Activated T-helper 1 cell treated with Interleukin-2 at 50 U/mL for 16 hours (primary cell): Measurements from ENCODE around the gene TMEM109.
"Not testable (repeated sequence)": the region's sequence is repeated elsewhere in the genome, so short reads cannot be mapped to it uniquely, and the experiment has no call there.

ENCODE experiments used
- DNase-seq: peaks from one replicate; pipeline ENCODE4 v3.0.0-alpha.2; 2020; ENCODE audit warnings: low read depth

TMEM109 gene

DNA sequence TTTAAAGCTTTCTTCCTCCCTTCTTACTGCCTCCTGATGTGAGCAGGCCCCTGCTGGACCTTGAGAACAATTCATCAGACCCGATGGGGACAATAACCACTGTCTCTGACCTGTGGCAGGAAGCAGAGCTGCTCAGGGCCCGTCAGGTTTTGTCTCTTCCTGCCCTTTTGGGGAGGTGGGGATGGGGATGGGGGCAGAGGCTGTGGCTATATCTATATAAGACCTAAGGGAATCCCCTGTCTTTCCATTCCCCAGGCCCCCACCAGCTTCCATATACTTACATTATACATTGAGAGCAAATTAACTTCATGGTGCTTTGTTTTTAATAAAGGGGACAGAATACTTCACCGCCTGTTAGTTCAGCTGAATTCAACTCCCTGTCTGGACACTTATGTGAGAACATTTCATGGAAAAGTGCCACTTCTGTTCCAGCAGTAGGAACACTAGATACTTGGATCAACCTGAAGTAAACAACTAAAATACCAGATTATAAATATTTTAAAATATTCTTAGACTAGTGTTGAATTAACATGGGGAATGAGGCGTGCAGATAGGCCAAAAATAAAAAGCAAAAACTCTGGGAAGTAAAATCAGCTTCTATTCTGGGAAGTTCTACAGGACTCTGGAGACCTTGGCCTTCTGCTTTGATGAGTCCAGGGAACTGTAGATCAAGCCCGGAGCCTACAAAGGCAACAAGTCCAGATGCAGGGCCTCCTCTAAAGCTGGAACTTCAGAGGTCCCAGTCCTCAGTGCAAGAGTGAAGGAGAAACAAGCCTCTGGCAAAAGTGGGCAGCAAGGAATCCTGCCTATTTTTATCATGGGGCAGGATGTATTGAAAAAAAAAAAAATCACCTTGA, 35.5 kb upstream of the TMEM109 start:
- DNase-seq: no peak

GRCh38 chr11:60879104-60879503, 34.9 kb upstream of the TMEM109 start:
- DNase-seq: no peak

- DNase-seq: no peak
These were observed 33.9 kb upstream of the TMEM109 start for GRCh38 chr11:60879971-60880588.

GRCh38 chr11:60880643-60881282, 33.2 kb upstream of the TMEM109 start:
- no peak for DNase-seq

- no peak for DNase-seq
These were observed 26.4 kb upstream of the TMEM109 start for GRCh38 chr11:60887556-60887955.

GRCh38 chr11:60889869-60890311, 24.1 kb upstream of the TMEM109 start:
- no peak for DNase-seq

- DNase-seq: no peak
These were observed 23.3 kb upstream of the TMEM109 start for GRCh38 chr11:60890696-60891095.

DNA sequence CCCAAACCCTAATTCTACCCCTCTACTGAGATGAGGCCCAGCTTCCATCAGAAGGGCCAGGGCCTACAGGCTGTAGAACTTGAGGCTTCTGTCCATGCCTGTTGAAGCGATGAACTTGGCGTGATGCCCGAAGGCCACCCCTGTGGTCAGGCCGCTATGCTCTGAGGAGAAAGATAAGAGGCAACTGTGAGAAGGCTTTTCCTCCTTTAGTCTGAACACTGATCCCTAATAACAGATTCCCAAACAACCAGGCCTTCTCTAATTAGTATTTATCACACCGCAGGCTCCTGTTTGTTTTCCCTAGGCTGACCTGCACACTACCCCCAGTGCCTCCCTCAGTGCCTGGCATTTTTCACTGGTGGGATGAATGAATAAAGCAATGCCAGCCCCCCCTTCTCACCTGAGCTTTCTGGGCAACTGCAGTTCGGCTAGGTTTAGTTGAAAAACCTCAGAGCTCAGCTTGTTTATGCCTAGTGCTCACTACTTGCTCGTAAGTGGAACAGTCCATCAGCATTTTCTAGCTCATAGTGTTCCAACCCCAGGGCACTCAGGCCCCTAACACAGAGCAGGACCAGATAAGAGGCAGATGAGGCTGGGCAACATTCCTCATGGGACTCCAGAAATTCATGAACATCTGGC, 22.7 kb upstream of the TMEM109 start:
- no peak for DNase-seq

- no peak for DNase-seq
These were observed 18.3 kb upstream of the TMEM109 start for GRCh38 chr11:60895687-60896086.

- no peak for DNase-seq
These were observed 16.5 kb upstream of the TMEM109 start for GRCh38 chr11:60897496-60897895.

DNA sequence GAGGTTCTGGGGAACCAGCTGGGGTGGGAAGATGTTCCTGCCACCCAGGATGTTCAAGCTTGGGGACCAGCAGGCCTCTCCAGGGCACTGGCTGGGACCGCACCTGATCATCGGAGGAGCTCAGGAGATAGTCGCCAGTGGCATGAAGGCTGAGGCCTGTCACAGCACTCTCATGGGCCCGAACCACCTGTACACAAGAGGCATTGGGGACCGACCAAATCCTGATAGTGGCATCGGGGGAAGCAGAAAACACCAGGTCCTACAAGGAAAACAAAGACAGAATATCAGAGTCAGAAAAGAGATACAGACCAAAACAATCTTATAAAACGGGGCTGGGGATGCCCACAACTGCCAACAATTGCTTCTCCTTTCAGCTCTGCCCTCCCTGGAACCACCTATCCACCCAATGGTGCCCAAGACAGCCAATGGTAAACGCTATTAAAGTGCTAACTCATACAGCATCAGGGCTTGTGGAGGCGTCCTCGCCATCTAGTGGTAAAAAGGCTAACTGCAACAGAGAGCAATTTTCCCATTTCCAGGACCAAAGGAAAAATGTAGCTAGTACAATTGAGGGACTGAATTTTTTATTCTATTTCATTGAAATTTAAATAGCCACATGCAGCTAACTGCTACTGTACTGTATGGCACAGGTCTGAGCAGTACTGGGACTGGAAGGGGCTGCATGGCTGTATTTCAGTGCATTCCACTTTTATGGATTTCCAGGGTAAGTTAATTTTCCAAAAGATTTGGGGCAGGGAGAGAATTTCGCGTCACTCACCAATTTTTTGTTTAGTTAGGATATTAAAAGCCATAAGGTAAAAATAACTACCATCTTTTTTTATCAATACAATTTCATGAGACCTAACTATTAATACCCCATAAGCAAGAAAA, 14.7 kb upstream of the TMEM109 start:
- DNase-seq: no peak

- no peak for DNase-seq
These were observed 14.0 kb upstream of the TMEM109 start for GRCh38 chr11:60899977-60900376.

GRCh38 chr11:60900673-60901404, 13.1 kb upstream of the TMEM109 start:
- DNase-seq: no peak

DNA sequence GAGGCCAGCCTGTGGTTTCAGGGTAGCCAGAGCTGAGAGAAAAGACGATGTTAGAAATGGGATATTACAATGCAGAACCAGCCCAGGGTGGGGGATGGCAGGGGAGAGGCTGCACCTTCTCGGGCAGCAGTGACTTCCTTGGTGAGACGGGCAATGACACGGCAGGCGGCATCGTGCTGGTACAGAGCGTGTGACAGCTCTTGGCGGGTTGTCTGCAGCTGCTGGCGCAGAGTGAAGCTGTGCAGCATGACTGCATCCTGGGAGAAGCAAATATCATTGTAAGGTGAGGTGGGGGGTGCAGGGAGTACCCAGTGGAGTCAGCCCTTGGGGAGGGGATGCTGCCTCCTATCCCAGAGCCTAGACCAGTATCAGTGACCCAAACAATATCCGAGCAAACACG, 11.3 kb upstream of the TMEM109 start:
- no peak for DNase-seq

DNA sequence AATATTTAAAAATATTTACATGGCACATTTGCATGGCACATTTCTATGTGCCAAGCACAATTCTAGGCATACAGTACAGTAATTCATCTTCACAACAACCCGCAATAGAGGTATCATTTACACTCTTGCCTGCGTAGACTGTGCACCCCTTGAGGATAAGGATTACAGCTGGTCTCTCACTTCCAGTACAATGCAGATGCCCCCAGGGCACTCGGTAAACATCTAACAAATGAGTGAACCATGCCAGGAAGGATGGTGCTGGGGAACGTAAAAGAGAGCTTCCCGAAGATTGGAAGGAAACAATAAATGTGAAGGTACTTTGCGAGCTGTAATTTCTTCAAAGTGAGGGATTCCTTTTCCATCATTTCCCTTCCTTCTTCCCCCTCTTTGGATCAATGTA, 8.9 kb upstream of the TMEM109 start:
- DNase-seq: no peak

GRCh38 chr11:60905551-60906113, 8.3 kb upstream of the TMEM109 start:
- DNase-seq: no peak

- peak; percentile 97 for DNase-seq
These were observed 7.6 kb upstream of the TMEM109 start, which contains the start of gene PRPF19 for GRCh38 chr11:60906132-60906972. TSS of gene PRPF19 (minus strand) at chr11:60906585. CDS start at chr11:60906382, 203 bp downstream.

DNA sequence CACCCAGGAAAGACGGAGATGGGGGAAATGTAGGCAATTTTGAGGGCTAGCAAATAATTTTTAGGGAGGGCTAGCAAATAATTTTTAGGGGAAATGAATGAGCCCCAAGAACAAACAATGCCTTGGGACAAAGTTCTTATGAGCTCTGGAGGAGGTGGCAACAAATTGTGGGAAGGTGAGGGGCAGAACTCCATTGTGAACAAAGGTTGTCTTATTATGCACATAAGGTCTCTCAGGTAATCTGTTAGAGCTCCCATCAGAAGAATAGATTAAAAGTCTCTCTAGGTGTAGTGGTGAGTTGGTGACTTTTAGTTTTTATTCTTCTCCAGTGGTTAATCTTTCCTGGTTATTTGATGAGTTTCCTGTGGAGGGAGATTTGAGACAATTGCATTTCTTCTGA, 5.2 kb upstream of the TMEM109 start:
- no peak for DNase-seq

GRCh38 chr11:60909680-60910280, 4.2 kb upstream of the TMEM109 start:
- DNase-seq: not testable (repeated sequence)
